HG03558 (cell line): ENCODE data around the gene MID1.

Source experiments
- ATAC-seq: cut with Tn5 transposase; IDR thresholded peaks from one replicate; pipeline ENCODE4 v1.9.1; 2021; ENCODE audit warnings: moderate number of reproducible peaks; ENCODE audit not compliant: unreplicated experiment; ENCODE audit errors: extremely low read depth

MID1 gene

DNA sequence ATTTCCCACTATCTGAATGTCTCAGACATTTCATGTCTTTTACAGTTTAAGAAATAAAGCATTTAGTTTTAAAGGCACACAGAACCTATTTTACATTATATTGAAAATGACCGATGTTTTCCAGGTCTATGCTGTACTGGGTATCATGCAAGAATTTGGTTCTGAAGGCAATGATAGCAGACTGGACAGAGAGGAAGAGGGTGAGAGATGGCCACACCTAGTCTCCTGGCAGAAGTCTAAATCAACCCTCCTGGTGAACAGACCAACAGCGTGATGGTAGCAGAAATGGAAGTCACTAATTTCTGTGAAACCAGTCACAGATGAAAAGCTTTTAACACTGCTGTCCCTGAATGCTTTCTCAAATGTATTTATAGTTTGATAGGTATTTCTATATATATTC is 41.9 kb downstream of the MID1 start:
- no peak for ATAC-seq

DNA sequence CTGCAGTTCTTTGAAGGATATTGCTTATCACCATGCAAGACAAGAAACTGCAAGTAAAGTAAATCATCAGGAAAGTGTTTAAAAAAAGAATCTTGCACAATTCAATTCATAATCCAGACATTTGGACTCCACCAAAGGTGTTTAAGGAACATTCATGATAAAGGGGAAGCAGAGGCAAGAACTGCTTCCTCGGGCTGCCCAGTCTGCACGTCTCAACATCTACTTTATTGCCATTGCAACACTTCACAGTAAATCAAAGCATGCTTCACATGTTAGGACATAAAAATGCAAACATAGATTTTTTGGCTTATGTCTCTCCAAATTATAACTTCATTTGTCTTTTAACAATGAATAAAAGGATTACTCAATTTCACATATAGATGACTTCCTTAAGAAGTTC is 42.5 kb downstream of the MID1 start:
- ATAC-seq = no peak

DNA sequence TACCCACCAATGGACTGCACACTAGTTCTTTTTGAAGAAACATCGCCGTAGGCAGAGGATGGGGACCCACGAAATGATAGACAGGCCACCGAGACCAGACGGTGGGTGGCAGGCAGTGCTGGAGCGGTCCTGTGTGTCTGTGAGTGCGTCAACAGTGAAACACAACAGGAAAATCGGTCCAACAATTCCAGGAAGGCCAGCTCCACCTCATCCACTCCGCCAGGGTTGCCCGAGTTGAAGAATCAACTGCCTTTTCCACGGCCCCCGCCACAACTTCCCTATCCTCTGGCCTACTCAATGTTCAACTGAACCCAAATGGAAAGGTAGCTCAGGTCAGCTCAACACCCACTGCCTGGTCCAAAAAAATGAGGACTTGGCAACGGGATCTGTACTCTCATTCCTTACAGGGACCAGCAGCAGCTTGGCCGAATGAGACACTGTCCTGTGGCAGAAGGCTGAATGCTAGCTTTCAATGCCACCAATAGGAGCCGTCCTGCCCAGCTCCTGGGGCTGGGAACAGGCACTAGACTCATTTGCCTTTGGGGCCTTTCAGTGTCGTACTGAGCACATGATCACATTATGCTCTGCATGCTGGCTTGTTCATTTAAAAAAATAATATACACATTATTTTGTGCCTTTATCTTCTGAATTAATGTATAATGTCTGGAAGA is 43.5 kb downstream of the MID1 start:
- ATAC-seq = no peak

DNA sequence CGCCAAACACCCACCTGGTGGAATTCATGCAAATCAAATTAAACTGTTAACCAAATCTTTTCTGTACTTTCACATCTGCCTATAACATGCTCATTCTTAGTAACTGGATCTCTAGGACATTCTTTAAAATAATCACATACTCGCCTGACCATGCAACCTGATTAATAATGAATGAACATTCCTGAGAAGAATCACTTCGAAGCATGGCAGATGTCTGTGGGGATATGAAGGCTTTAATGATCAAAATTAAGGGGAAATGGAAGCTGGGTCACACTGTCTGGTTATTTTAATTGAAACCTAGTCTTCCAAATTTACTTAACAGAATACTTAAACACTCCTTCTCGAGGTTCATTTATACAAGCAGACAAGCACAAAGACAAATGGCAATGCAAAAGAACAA is 44.2 kb downstream of the MID1 start:
- ATAC-seq = no peak

DNA sequence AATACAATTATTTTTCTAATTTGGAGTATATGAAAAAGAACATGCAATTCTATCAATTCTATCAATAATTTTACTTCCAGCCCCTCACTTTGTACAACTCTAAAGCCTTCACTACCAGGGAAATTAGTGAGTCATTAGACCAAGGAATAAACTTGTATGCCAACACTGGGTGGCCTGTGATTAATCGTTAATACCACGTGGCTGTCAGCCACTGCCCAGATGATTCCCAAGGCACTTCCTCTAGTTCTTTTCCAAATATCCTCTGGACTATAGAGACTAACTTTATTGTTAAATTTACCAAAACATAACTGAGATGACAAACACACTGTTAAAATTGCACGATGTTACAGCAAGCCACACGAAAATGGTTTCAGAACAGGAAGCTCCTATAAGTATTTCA is 45.7 kb downstream of the MID1 start:
- no peak for ATAC-seq

DNA sequence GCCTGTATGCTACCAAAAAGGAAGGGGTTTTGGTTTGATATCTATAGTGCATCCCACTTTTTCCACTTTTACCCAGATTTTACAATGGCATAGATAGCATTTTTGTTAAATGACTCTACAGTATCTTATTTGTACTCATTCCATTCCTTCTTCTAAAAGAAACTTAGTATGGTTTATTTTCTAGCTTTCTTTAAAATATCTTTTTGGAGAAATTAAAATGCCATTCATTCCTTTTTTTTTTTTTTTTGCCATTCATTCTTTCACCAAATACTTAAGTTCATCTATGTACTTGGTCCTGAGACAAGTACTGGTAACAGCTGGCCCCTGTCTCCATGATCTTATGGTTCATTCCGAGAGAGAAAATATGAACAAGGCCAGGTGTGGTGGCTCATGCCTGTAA is 49.1 kb downstream of the MID1 start:
- no peak for ATAC-seq

DNA sequence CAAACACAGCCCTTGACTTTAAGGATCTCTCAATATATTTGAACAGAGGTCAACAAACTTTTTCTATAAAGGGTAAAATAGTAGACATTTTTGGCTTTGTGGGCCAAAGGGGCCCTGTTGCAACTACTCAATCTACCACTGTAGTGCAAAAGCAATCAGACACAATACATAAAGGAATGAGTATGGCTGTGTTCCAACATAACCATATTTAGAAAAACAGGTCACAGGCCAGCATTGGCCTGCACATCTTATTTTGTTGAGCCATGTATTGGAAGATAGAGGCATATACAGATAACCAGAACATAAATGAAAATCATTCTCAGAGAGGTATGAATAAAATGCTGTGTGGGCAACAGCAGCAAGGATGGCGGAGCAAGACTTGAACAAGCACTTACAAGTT is 49.8 kb downstream of the MID1 start:
- ATAC-seq = no peak

DNA sequence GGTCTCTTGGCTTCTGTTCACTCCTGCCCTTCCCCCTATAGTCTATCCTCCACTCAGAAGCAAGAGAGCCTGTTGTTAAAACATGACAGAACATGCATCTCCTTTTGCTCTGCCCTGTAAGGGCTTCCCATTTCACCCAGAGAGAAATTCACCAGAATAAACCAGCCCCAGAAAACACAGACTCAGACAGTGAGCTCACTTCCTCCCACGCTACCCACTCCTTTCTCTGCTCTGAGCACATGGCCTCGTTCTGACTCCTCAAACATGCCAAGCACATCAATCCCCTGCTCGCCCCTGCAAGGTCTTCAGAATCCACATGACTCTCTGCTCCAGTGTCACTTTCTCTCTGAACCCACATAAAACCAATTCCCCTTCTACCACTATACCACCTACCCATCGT is 50.4 kb downstream of the MID1 start:
- ATAC-seq = no peak

DNA sequence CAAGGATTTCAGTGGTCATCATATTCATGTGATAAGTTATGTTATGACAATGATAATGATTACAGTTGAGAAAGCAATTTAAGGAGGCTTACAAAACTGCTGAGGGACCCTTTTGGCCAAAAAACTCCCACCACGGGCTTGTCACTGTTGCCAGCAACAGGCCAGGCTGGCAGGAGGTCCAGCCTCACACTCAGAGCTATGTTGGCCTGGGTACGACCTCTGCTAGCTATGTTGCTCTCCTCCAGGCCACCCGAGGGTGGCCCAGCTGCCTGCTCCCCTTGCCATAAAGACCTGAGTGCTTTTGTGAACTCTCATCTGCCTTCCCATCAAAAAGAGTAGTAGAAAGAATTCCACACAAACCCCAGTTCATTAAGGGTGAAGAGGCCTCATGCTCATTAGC is 52.0 kb downstream of the MID1 start:
- ATAC-seq = no peak

DNA sequence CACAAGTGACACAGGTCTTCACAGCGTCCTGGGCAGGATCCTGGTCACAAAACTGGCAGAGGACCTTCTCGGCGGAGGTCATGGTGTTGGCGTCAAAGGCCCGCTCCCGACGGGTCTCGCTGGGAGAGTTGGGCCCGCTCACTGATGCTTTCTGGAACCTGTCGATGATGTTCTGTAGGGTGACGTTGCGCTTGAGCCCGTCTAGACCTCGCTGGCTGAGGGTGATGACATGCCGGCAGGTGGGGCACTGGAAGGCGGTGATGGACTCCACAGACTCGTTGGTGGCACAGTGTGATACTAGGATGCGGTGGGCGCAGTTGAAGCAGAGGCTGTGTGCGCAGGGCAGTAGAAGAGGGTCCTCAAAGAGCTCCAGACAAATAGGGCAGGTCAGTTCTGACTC is 53.2 kb downstream of the MID1 start:
- ATAC-seq = no peak

DNA sequence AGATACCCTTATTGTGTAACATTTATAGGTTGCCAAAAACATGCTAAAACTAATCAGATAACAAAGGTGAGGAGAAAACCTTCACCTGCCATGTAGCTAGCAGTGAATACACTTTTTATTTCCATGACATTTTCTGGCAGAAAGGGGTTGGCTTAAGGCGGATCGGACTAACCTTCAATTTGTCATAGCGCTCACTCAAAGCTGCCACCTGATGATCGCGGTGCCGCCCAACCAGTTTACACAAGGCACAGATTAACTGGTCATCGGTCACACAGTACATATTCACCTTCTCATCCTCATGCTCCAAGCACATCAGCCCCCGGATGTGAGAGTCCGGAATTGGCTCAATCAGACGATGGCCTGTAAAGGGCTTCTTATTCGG is 53.7 kb downstream of the MID1 start:
- ATAC-seq = no peak

DNA sequence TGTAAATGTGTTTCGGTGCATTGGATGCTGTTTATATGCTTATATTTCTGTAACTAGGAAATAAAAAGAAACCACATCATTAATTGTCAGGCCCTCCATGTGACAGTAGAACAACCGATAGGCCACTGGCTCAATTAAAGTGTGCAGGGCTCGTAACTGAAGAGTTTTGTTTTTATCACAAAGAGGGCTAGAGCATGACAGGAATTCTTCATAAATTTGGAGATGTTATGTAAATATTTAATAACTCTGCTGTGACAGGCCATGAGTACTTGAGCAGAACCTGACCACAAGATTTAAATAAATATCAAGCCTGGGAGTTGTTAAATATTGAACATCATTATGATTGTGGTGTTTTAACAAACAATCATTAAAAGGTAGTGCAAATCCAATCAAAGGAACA is 55.9 kb downstream of the MID1 start:
- no peak for ATAC-seq

DNA sequence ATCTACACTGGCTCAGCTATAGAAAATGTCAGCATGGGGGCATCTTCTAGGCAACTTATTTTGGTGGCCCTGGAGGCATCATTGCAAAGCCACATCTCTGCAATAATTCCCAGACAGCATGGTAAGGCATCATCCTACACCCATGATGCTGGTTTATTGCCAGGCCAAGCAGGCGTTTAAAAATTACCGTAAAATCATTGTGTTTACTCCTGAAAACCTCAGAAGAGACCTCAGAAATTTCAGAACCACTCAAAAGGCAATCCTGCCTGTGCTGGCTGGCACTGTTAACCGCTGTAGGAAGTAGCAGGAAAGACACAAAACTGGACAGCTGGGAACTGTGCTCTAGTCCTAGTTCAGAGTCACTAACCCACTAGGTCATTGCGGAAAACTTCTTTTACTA is 63.2 kb downstream of the MID1 start:
- no peak for ATAC-seq

DNA sequence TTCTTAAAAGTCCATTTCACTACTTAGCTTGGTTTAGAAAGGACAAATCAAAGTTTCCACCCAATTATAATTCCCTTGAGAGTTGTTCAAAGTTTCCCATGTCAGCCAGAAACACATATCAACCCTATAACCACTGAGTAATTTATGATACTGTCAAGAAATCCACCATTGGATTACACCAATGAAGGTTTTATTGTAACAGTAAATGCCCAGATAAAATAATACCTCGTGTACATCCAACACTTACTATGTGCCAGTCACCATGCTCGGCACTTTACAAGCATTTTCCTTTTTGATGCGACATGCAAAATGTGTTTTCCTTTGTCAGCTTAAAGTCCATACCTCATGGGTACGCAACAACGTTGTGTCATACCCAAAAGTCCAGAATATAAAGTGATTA is 64.0 kb downstream of the MID1 start:
- ATAC-seq = no peak

DNA sequence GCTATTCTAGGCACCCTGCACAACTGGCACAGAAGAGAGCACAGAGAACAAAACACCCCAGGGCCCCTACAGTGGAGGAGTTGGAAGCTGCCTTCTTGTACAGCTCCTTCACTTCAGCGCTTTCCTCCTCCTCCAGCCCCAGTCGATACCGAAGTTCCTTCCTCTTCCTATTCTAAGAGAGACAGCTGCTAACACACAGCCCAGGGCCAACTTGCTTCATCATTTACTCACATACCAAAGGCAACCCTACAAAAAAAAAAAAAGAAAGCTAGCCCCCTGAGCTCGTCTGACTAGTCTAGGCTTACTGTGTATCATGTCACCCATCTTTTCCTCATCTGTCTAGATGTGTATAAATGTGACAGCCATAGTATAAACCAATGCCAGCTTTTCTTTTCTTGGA is 64.5 kb downstream of the MID1 start:
- ATAC-seq = no peak

DNA sequence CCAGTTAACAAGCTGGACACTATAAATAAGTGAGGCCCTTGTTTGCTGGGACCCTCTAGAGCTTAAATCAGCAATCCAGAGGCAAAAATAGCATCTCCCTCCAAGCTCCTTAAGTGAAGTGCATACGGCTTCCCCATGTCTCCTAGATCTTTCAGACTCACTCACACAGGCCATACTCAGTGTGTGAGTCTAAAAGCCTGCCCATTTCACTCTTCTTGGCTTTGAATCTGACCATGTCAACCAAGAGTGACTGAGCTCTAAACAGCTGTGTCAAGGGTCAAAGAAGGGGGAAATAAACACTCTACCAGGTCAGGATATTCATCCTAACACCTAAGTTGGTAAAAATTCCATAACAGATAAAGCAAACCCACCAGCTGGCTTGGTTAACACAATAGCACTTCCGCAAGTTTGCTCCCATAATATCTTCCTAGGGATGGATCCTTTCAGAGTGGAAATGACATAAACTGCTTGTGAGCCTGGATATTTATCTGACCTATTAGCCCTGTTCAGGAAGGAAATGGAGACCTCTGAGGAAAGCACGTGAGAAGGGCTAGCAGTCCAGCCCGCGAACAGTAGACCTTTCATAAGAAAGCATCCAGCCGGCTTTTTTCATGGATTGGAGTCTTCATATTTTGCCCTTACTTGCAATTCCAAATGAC is 65.6 kb downstream of the MID1 start:
- ATAC-seq = no peak

DNA sequence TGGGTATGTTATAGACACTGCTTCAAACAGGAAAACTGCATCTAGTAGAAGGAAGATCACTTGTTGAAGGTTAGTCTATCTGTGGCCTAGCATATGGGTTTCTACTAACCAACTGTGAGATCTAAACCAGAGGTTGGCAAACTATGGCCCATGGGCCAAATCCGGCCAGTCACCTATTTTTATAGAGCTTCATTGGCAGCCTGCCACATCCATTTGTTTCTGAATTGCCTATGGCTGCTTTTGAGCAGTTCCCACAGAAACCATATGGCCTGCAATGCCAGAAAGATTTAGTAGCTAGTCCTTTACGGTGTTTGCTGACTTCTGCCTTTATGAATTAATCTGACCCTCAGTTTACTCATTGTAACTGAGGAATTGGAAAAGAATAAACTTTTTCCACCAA is 71.1 kb downstream of the MID1 start:
- ATAC-seq = no peak

DNA sequence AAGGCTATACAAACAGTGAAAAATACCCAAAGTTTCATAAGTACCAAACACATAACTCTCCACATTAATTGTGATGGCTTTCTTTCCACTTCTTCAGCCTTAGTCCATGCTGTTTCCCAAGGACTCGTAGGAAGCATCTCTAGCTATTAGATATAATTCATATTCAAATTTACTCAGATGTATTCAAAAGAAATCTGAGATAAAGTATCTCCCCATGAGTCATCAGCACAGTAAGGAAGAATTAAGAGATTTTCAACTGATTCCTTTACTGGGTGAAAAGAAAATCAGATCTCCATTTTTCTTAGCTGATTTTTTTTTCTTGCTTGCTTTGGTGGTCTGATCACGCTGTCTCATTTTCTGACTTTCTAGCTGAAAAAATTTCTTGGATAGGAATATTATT is 71.7 kb downstream of the MID1 start:
- ATAC-seq = no peak

DNA sequence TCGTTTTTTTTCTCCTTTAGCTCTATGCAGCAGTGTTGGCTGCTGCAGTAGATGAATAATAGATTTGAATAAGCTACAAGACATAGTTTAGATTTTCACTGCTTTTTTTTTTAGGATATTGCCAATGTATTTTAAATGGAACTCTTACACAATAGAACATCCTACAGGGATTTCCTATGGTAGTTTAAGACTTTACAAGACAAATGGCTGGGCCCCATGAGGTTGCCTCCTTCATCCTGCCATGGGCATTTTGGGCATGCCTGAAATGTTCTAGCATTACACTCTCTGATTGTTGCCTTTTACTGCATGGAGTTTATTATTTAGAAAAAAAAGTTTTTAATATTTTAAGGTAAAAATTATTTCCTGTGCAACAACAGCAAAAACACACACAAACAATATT is 74.5 kb downstream of the MID1 start:
- ATAC-seq = no peak

DNA sequence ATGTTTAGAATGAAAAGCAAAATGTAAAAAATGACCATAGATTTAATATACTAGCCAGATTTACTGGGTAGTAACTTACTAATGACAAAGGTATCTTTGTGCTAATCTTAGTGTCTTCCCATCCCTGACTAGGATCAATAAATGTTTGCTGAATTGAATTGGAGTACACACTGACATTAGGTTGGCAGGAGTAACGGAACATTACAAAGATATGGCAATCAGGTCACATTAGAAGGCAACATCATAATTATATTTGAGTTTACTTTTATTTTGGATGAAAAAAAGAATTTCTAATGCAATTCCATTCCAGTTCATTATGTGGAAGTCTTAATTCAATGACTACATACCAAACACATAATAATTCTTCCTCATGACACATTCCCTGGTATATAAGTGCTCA is 77.8 kb downstream of the MID1 start:
- no peak for ATAC-seq

DNA sequence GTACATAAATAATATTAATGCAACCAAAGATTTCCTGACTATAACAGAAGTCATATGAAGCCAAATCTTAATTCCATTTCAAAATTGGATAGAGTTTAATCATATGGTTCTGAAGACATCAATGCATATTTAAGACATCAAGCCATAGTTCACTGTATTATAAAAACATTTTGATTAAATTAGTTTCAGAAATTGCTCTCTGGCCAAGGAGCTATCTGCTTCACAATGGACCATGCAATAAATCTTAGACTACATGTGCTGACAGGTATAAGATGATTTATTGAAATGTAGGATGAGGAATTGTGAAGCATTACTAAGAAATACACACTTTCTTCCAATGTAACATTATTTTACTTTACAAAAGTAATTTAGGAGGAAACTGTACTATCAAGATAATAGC is 81.6 kb downstream of the MID1 start:
- ATAC-seq = no peak

DNA sequence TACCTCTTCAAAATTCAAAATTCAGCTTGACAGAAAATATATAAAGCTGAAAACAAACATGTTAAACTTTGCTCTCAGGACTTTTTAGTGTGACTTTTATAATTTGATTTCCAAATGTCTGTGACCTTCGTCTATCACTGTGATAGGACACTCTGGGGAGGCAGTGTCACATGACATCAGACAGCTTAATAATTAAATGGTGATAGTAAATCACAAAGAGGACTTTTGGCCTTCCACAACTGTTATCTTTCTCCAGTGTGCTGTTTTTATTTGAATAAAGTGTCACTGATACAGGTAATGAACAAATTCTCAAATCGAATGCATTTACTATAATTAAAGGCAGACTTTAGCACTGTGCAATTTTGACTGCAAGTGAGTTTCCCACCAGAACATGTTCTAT is 83.1 kb downstream of the MID1 start:
- no peak for ATAC-seq

DNA sequence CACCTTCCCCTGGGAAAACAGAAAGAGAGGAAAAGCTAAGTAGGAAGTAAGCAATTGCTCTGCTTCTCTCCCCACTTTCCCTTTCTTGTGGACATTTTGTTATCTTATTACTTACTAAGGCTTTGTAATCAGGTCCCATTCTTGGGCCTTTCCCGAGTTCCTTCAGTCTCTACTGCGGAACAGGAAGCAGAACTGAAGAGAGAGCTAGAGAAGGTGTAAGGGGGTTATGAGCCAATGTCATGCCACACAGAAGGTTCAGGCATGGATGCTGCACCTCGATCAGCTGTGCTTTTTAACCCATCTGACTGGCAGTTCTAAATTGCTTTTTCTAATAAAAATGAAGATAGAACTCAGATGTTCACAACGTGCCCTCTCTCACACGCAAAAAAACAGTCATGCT is 83.6 kb downstream of the MID1 start:
- no peak for ATAC-seq
